K562 (cell line): ENCODE results near the gene MAD1L1. TPM values are rescaled to one million over a fixed set of nuclear protein-coding genes. Genes with fewer than 3 reads are reported as not detected.

Experiments used
- ATAC-seq: fragments of 200-7000 bp; cut with Tn5 transposase; 3 replicates; pipeline ENCODE4 v1.9.1; 2020; ENCODE audit warnings: moderate library complexity
- BruUV-seq: library from RNA; stranded (reverse); fragments of 400-500 nt; replicated peaks from 2 replicates; lab custom pipeline; 2021; lab: Mats Ljungman, UMichigan
- CTCF ChIA-PET: fragments of 300-600 bp; formaldehyde crosslinking; extraction: SDS; loops from one replicate; lab custom pipeline; 2021; ENCODE audit warnings: low intra/inter-chr PET ratio; lab: Yijun Ruan, JAX
- POLR2A ChIA-PET: fragments of 300-600, 350-650 bp; sonication (Branson Sonifier 250); formaldehyde crosslinking; extraction: SDS; loops from one replicate; lab custom pipeline; 2021; ENCODE audit warnings: antibody characterized with exemption, inconsistent platforms; lab: Yijun Ruan, JAX
- DNase-seq, 4 experiments: peaks; one replicate each; pipeline versions ENCODE4 v3.0.0 to v3.0.0-alpha.2; 2011 to 2018; ENCODE audit warnings: low spot score in 3 of 4, mixed read lengths in 3 of 4; ENCODE audit errors: extremely low read depth in 1 of 4
- FAIRE-seq: peaks from 2 replicates; lab custom pipeline; 2011; peaks lifted over from hg19 to GRCh38; lab: Jason Lieb, UNC
- H2AFZ ChIP-seq: 2 replicates; pipeline ENCODE4 v1.6.0; 2011; ENCODE audit warnings: low read depth, low read length, control low read depth, inconsistent platforms
- H3K27ac ChIP-seq: fragments of 200-600 bp; 3 replicates; pipeline ENCODE4 v1.8.0; 2011; ENCODE audit warnings: low read depth, mild to moderate bottlenecking, control low read depth, inconsistent platforms, low read length, moderate library complexity, mixed read lengths; ENCODE audit errors: extremely low read depth
- H3K27me3 ChIP-seq, 2 experiments: fragments of 300-600 bp in 1 of 2; 2 replicates in 1 of 2; 3 replicates in 1 of 2; pipeline versions ENCODE4 v1.6.0 to v1.8.0; 2011; ENCODE audit warnings: inconsistent platforms in 2 of 2, low read length in 2 of 2, mild to moderate bottlenecking in 1 of 2, mixed read lengths in 1 of 2, moderate library complexity in 1 of 2; ENCODE audit not compliant: control insufficient read depth in 2 of 2, insufficient read depth in 2 of 2
- H3K36me3 ChIP-seq: fragments of 300-600 bp; 3 replicates; pipeline ENCODE4 v1.8.0; 2011; ENCODE audit warnings: mild to moderate bottlenecking, low read length, inconsistent platforms; ENCODE audit not compliant: control insufficient read depth, insufficient read depth
- H3K4me1 ChIP-seq, 2 experiments: fragments of 200-600 bp in 1 of 2; replicated peaks in 1 of 2; 2 replicates in 1 of 2; 3 replicates in 1 of 2; pipeline versions ENCODE4 v1.5.1 to v1.8.0; 2011; ENCODE audit warnings: inconsistent platforms in 2 of 2, low read length in 2 of 2, mild to moderate bottlenecking in 1 of 2, mixed read lengths in 1 of 2, moderate library complexity in 1 of 2; ENCODE audit not compliant: control insufficient read depth in 2 of 2, insufficient read depth in 2 of 2
- H3K4me2 ChIP-seq: 2 replicates; pipeline ENCODE4 v1.6.1; 2011; ENCODE audit warnings: low read length, control low read depth, inconsistent platforms, mixed read lengths; ENCODE audit not compliant: insufficient read depth
- H3K4me3 ChIP-seq: fragments of 200-600 bp; sonication (generic), shearing (Covaris generic); 2 replicates; pipeline ENCODE4 v1.5.1; 2016; ENCODE audit warnings: control low read depth, inconsistent platforms
- H3K79me2 ChIP-seq: fragments of 200-600 bp; 3 replicates; pipeline ENCODE4 v1.8.0; 2011; ENCODE audit warnings: low read length, inconsistent platforms; ENCODE audit not compliant: control insufficient read depth, insufficient read depth
- H3K9ac ChIP-seq, 2 experiments: 2 replicates each; pipeline versions ENCODE4 v1.6.0 to v1.6.1; 2011; ENCODE audit warnings: low read depth in 2 of 2, low read length in 2 of 2, control low read depth in 1 of 2, inconsistent platforms in 1 of 2, mild to moderate bottlenecking in 1 of 2, mixed read lengths in 1 of 2; ENCODE audit not compliant: insufficient read depth in 1 of 2
- H3K9me1 ChIP-seq: one replicate; pipeline ENCODE4 v1.6.0; 2011; ENCODE audit warnings: inconsistent platforms, mild to moderate bottlenecking, low read length, moderate library complexity; ENCODE audit not compliant: control insufficient read depth, insufficient read depth
- H3K9me3 ChIP-seq: replicated peaks from 2 replicates; pipeline ENCODE4 v1.5.1; 2011; ENCODE audit warnings: low read depth, low read length, inconsistent platforms; ENCODE audit not compliant: control insufficient read depth, insufficient read depth
- H4K20me1 ChIP-seq: replicated peaks from 2 replicates; pipeline ENCODE4 v1.6.1; 2011; ENCODE audit warnings: low read length, inconsistent platforms, mixed read lengths; ENCODE audit not compliant: control insufficient read depth, insufficient read depth
- DDX20 ChIP-seq: fragments of 450-650 bp; IDR thresholded peaks from 2 replicates; pipeline ENCODE4 v1.6.1; 2016; ENCODE audit warnings: missing genetic modification characterization, low read depth, mild to moderate bottlenecking, missing compliant biosample characterization, moderate library complexity
- ETV6 ChIP-seq, 3 experiments: fragments of 150-350 bp in 1 of 3; sonication (generic) in 1 of 3; formaldehyde crosslinking in 1 of 3; IDR thresholded peaks; 2 replicates each; pipeline versions ENCODE4 v1.6.1 to v1.8.0; 2014 to 2022; ENCODE audit warnings: borderline replicate concordance in 2 of 3, low read depth in 2 of 3, antibody characterized with exemption in 1 of 3, low read length in 1 of 3, mild to moderate bottlenecking in 1 of 3, missing genetic modification reagents in 1 of 3
- GABPB1 ChIP-seq: sonication (generic); formaldehyde crosslinking; IDR thresholded peaks from 2 replicates; pipeline ENCODE4 v1.8.0; 2022; ENCODE audit warnings: mild to moderate bottlenecking, missing genetic modification reagents
- GTF2A2 ChIP-seq: IDR thresholded peaks from 2 replicates; pipeline ENCODE4 v1.6.1; 2016; ENCODE audit warnings: mild to moderate bottlenecking, missing genetic modification characterization, missing compliant biosample characterization
- GTF2F1 ChIP-seq: IDR thresholded peaks from 2 replicates; pipeline ENCODE4 v1.6.1; 2011; ENCODE audit warnings: low read depth, low read length, improper control_type of control experiment
- KAT7 ChIP-seq: sonication (generic); formaldehyde crosslinking; IDR thresholded peaks from 2 replicates; pipeline ENCODE4 v1.8.0; 2022; ENCODE audit warnings: missing genetic modification reagents, mild to moderate bottlenecking, borderline replicate concordance
- SMAD4 ChIP-seq: fragments of 250-450 bp; sonication (Bioruptor Pico); conservative IDR thresholded peaks from 2 replicates; pipeline ENCODE4 v1.8.0; 2021; ENCODE audit warnings: inconsistent platforms, mild to moderate bottlenecking, moderate library complexity
- TFAM ChIP-seq: fragments of 250-450 bp; sonication (Bioruptor Pico); conservative IDR thresholded peaks from 2 replicates; pipeline ENCODE4 v1.5.0; 2021; ENCODE audit warnings: mild to moderate bottlenecking, moderate library complexity
- ZNF212 ChIP-seq: fragments of 450-650 bp; formaldehyde crosslinking; IDR thresholded peaks from 2 replicates; pipeline ENCODE4 v1.4.0; 2020; ENCODE audit warnings: mild to moderate bottlenecking
- ZNF253 ChIP-seq: fragments of 250-450 bp; sonication (Bioruptor Pico); conservative IDR thresholded peaks from 2 replicates; pipeline ENCODE4 v1.6.1; 2021; ENCODE audit warnings: mild to moderate bottlenecking
- ZNF384 ChIP-seq: IDR thresholded peaks from 2 replicates; pipeline ENCODE4 v1.6.1; 2012; ENCODE audit warnings: low read depth, low read length, improper control_type of control experiment
- WGBS: fragments of 100-300 bp; shearing (Covaris generic); methylation state at CpG from one replicate; pipeline ENCODE4 v1.1.6; 2016; ENCODE audit warnings: low coverage, mixed read lengths; ENCODE audit not compliant: insufficient coverage; ENCODE audit errors: missing lambda C conversion rate; 5-methylcytosine and 5-hydroxymethylcytosine counted together
- in situ Hi-C: fragments of 300-500 bp; cut with MboI; formaldehyde crosslinking; loops from 4 replicates; pipeline ENCODE4 v1.15.0; 2018; ENCODE audit warnings: inconsistent platforms, mixed read lengths
- intact Hi-C: fragments of 100-400 bp; cut with micrococcal nuclease; formaldehyde crosslinking; loops from 2 replicates; pipeline ENCODE4 v1.14.2; 2022
- polyA plus RNA-seq, 8 experiments: library from polyadenylated mRNA; depleted of rRNA in 4 of 8; stranded (reverse) in 5 of 8; unstranded in 3 of 8; fragments of >200 nt; fragmentation: Nextera tagmentation in 2 of 8; fragmentation: Illumina TruSeq in 1 of 8; extraction: Ambion mirVana in 2 of 8; extraction: Trizol in 1 of 8; gene quantifications; 2 replicates each; pipeline versions ENCODE4 v1.2.1 to v1.2.3, GENCODE V29; 2011 to 2014; ENCODE audit warnings: inconsistent platforms in 1 of 8, missing spikeins in 1 of 8
- total RNA-seq, 7 experiments: library from RNA; depleted of rRNA in 6 of 7; stranded (reverse); fragments of >200 nt in 6 of 7; fragmentation: Illumina TruSeq in 2 of 7; extraction: Trizol in 2 of 7; gene quantifications; 2 replicates each; pipeline versions ENCODE4 v1.2.1 to v1.2.3, GENCODE V29; 2011 to 2021; ENCODE audit warnings: low replicate concordance in 1 of 7
- TF ChIP-seq, protein P1 (sequence below), 2 experiments: fragments of 250-450 bp in 1 of 2; fragments of 450-650 bp in 1 of 2; sonication (Bioruptor Pico) in 1 of 2; IDR thresholded peaks; 2 replicates each; pipeline versions ENCODE4 v1.6.1 to v1.8.0; 2016 to 2021; ENCODE audit warnings: mild to moderate bottlenecking in 2 of 2, moderate library complexity in 2 of 2, missing compliant biosample characterization in 1 of 2, missing genetic modification characterization in 1 of 2
- TF ChIP-seq, protein P2 (sequence below): fragments of 250-450 bp; sonication (Bioruptor Pico); IDR thresholded peaks from 2 replicates; pipeline ENCODE4 v1.5.0; 2021; ENCODE audit warnings: mild to moderate bottlenecking, moderate library complexity
- TF ChIP-seq, protein P3 (sequence below): fragments of 250-450 bp; sonication (Bioruptor Pico); IDR thresholded peaks from 2 replicates; pipeline ENCODE4 v1.5.0; 2020; ENCODE audit warnings: mild to moderate bottlenecking, borderline replicate concordance

The MAD1L1 gene
- total and polyA plus RNA-seq, 9 of the 15 experiments (the other 6 are each of a cell fraction or from before 2014, with no cell fraction given), result 1.7 to 89.7 (median 18.0) TPM

DNA sequence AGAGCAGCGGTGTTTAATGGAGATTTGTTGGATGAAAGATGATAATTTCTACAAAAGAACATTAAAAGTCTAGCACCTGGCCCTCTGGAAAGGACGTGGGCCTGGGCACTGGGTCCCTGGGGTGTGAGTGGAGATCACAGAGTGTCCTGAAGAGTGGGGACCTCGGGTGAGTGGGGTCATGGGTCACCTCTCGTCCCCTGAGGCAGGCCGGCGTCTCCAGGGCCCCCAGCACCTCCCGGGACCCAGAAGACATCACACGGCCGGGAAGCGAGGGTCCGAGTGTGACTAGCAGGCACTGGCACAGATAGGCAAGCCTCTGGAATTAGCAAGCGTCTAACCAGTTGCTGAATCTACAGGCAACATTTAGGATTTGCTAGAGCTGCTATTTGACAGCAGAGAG, 257.2 kb downstream of the MAD1L1 start (continued):
- TF ChIP-seq, protein P1, sequence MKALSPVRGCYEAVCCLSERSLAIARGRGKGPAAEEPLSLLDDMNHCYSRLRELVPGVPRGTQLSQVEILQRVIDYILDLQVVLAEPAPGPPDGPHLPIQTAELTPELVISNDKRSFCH (CRISPR knock-in tag; IDR thresholded peaks at IDR 0.05), result no peak
- TF ChIP-seq, protein P1 (tag; IDR thresholded peaks at IDR 0.05), result no peak
- TF ChIP-seq GABPB1 (no peak), GTF2F1 (no peak), GTF2A2 (tag) (no peak), ZNF384 (no peak)
- TF ChIP-seq, protein P2, sequence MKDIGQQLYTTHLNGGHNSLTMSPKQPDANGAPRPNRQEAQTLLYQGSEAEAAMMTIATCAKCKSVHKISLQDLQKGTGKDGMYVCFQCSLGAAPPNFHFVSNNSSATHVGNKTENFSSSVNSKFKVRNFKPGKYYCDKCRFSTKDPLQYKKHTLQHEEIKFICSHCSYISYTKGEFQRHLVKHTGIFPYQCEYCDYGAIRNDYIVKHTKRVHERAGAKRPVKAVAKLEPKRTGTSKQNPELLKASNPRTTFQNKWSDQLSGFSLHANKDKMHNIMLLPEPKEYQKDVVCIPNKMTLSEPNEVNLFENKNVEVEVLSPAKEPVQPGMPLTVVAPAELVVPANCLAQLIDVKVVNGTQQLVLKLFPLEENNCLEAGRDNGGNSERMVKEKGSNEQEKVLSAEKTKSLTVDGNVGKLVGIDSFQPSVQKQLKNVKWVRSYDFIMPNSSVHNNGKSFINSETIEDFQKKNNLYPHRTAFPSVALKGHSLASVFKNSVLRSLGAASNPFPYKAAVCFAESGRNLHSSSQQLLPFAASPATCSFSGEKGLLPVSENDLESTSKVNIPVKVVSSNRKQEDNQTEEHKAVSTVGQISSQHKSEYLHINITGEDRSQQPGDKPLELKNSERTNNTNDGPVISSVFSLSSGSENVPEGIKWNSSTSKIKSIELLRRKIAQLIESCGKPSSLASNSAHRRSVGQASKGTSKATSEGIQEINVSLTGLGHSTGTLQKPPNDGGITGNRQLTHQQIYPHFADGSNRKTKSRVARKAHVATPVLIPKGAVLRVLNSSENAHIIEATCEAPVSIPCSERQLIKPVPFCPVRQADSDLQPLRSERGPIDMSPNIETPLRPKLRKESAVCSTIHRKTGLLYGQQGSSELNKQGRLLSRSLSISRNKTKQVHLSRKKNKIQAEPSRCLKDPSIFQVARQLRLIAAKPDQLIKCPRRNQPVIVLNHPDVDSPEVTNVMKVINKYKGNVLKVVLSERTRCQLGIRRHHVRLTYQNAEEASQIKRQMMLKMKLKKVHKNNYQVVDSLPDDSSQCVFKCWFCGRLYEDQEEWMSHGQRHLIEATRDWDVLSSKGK (CRISPR knock-in tag), result no peak

GRCh38 chr7:1975179-1975578, 257.6 kb downstream of the MAD1L1 start:
- ChIA-PET CTCF (no interaction called here), POLR2A (no interaction called here)
- 88% methylated on average over 6 of the region's 7 CpGs for WGBS
- TF ChIP-seq KAT7 (CRISPR knock-in tag) (no peak), ETV6 (IDR thresholded peaks at IDR 0.05; ENCODE audit: borderline replicate concordance in 1 of 2, low read depth in 2 of 2, low read length in 1 of 2) (no peak), ETV6 (CRISPR knock-in tag; IDR thresholded peaks at IDR 0.05; ENCODE audit: borderline replicate concordance) (no peak), TFAM (CRISPR knock-in tag) (no peak), ZNF212 (CRISPR knock-in tag) (no peak), SMAD4 (CRISPR knock-in tag) (no peak), DDX20 (tag) (no peak), ZNF253 (CRISPR knock-in tag) (no peak)
- TF ChIP-seq, protein P3, sequence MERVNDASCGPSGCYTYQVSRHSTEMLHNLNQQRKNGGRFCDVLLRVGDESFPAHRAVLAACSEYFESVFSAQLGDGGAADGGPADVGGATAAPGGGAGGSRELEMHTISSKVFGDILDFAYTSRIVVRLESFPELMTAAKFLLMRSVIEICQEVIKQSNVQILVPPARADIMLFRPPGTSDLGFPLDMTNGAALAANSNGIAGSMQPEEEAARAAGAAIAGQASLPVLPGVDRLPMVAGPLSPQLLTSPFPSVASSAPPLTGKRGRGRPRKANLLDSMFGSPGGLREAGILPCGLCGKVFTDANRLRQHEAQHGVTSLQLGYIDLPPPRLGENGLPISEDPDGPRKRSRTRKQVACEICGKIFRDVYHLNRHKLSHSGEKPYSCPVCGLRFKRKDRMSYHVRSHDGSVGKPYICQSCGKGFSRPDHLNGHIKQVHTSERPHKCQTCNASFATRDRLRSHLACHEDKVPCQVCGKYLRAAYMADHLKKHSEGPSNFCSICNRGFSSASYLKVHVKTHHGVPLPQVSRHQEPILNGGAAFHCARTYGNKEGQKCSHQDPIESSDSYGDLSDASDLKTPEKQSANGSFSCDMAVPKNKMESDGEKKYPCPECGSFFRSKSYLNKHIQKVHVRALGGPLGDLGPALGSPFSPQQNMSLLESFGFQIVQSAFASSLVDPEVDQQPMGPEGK (CRISPR knock-in tag), result no peak

More at GRCh38 chr7:1975179-1975578, 257.6 kb downstream of the MAD1L1 start:
- FAIRE-seq (no peak), ATAC-seq (no peak), DNase-seq (no peak)
- H3K4me2 ChIP-seq, result no peak overlapping the region
- no peak overlapping the region for H3K27ac ChIP-seq
- H3K9ac ChIP-seq, result no peak overlapping the region
- H3K4me3 ChIP-seq, result no peak overlapping the region
- H4K20me1 ChIP-seq, result no peaks in the 10 kb centered on the region
- peaks cover 0 to 27% of the 10 kb centered on the region in 2 experiments; a peak in 2 of 5 replicates for H3K4me1 ChIP-seq
- no peak overlapping the region for H2AFZ ChIP-seq
- no peaks in the 10 kb centered on the region for H3K9me3 ChIP-seq
- H3K36me3 ChIP-seq, result peaks cover 22% of the 10 kb centered on the region; the same call in 2 of the 3 replicates
- in situ Hi-C loops, result no loop called here
- BruUV-seq, result no TSS peak
- no peaks in the 10 kb centered on the region for H3K27me3 ChIP-seq
- intact Hi-C loops, result no loop called here
- no peaks in the 10 kb centered on the region for H3K79me2 ChIP-seq
- H3K9me1 ChIP-seq, result no peaks in the 10 kb centered on the region
